ENCODE results near the gene ELOVL5.

ELOVL5 gene

DNA sequence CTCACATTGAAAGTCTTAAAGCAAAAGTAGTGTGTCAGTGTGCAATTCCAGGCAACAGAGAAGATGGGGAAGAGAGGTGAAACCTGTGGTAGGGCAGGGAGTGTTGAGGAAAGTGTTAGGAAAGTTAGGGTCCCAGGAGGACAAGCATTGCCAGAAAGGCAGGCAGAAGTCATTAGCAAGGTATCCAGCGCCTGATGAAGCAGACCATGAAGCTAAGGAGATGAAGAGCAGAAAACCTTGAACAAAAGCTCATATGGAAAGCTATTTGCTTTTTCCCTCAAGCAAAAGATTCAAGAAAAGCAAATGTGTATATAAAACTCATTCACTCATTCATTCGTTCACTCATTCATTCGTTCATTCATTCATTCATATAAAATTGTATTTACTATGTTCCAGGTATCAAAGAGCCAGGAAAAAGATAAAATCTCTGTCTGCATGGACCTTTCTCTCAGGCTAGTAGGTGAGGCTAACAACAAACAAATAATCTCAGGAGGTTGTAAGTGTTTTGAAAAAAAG is 96.5 kb downstream of the ELOVL5 start:
- Histone ChIP-seq H3K27me3 (ENCODE audit: insufficient read depth, poor library complexity, severe bottlenecking) (no peaks in the 10 kb centered on the region), H3K4me3 (replicated peaks; ENCODE audit: insufficient read depth, low read length) (no peak overlapping the region), H3K27ac (replicated peaks) (no peak overlapping the region)
- TF ChIP-seq SPI1 (IDR thresholded peaks at IDR 0.05; ENCODE audit: borderline replicate concordance, low read depth) (no peak), GABPA (IDR thresholded peaks at IDR 0.05; ENCODE audit: low read depth) (no peak), POLR2AphosphoS5 (IDR thresholded peaks at IDR 0.05; ENCODE audit: low read depth) (no peak)
- TF ChIP-seq, protein P1, sequence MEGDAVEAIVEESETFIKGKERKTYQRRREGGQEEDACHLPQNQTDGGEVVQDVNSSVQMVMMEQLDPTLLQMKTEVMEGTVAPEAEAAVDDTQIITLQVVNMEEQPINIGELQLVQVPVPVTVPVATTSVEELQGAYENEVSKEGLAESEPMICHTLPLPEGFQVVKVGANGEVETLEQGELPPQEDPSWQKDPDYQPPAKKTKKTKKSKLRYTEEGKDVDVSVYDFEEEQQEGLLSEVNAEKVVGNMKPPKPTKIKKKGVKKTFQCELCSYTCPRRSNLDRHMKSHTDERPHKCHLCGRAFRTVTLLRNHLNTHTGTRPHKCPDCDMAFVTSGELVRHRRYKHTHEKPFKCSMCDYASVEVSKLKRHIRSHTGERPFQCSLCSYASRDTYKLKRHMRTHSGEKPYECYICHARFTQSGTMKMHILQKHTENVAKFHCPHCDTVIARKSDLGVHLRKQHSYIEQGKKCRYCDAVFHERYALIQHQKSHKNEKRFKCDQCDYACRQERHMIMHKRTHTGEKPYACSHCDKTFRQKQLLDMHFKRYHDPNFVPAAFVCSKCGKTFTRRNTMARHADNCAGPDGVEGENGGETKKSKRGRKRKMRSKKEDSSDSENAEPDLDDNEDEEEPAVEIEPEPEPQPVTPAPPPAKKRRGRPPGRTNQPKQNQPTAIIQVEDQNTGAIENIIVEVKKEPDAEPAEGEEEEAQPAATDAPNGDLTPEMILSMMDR (IDR thresholded peaks at IDR 0.05; ENCODE audit: insufficient read depth, low read length), result no peak
- TF ChIP-seq, protein P2, sequence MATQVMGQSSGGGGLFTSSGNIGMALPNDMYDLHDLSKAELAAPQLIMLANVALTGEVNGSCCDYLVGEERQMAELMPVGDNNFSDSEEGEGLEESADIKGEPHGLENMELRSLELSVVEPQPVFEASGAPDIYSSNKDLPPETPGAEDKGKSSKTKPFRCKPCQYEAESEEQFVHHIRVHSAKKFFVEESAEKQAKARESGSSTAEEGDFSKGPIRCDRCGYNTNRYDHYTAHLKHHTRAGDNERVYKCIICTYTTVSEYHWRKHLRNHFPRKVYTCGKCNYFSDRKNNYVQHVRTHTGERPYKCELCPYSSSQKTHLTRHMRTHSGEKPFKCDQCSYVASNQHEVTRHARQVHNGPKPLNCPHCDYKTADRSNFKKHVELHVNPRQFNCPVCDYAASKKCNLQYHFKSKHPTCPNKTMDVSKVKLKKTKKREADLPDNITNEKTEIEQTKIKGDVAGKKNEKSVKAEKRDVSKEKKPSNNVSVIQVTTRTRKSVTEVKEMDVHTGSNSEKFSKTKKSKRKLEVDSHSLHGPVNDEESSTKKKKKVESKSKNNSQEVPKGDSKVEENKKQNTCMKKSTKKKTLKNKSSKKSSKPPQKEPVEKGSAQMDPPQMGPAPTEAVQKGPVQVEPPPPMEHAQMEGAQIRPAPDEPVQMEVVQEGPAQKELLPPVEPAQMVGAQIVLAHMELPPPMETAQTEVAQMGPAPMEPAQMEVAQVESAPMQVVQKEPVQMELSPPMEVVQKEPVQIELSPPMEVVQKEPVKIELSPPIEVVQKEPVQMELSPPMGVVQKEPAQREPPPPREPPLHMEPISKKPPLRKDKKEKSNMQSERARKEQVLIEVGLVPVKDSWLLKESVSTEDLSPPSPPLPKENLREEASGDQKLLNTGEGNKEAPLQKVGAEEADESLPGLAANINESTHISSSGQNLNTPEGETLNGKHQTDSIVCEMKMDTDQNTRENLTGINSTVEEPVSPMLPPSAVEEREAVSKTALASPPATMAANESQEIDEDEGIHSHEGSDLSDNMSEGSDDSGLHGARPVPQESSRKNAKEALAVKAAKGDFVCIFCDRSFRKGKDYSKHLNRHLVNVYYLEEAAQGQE (IDR thresholded peaks at IDR 0.05; ENCODE audit: insufficient replicate concordance, low read depth), result no peak
- no peak for DNase-seq (ENCODE audit: low read depth in 1 of 2, low spot score in 1 of 2)

DNA sequence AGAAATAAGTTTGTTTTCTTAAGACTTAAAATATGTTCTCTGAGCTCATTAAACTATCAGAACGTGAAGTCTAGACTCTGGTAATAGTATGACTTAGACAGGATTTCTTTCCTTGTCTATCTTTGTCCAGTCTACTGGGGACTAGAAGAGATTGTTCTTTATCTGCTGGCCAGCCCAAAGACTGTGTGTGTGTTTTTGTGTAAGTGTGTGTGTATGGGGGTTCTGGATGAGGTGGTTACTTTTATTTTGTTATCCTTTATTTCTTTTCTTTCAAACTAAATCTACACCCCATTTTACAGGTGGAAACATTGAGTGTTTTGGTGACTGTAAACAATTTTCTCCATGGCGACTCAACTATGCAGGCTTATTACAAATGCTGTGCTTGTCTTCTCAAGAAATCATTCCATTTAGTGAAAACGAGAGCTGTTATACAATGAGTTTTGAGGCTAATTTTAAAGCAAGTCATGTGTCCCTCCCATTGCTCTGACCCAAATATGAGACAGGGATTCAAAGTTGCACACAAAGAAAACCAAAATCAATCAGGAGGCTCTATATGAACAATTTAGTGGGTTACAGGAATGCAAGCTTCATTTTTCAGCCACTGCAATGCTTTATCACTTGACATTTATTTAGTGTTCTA is 97.6 kb downstream of the ELOVL5 start:
- Histone ChIP-seq H3K4me3 (replicated peaks; ENCODE audit: insufficient read depth, low read length) (no peak overlapping the region), H3K27me3 (ENCODE audit: insufficient read depth, poor library complexity, severe bottlenecking) (no peaks in the 10 kb centered on the region), H3K27ac (replicated peaks) (no peak overlapping the region)
- DNase-seq (ENCODE audit: low read depth in 1 of 2, low spot score in 1 of 2), result no peak
- TF ChIP-seq SPI1 (IDR thresholded peaks at IDR 0.05; ENCODE audit: borderline replicate concordance, low read depth), result no peak
- no peak for TF ChIP-seq GABPA (IDR thresholded peaks at IDR 0.05; ENCODE audit: low read depth)

DNA sequence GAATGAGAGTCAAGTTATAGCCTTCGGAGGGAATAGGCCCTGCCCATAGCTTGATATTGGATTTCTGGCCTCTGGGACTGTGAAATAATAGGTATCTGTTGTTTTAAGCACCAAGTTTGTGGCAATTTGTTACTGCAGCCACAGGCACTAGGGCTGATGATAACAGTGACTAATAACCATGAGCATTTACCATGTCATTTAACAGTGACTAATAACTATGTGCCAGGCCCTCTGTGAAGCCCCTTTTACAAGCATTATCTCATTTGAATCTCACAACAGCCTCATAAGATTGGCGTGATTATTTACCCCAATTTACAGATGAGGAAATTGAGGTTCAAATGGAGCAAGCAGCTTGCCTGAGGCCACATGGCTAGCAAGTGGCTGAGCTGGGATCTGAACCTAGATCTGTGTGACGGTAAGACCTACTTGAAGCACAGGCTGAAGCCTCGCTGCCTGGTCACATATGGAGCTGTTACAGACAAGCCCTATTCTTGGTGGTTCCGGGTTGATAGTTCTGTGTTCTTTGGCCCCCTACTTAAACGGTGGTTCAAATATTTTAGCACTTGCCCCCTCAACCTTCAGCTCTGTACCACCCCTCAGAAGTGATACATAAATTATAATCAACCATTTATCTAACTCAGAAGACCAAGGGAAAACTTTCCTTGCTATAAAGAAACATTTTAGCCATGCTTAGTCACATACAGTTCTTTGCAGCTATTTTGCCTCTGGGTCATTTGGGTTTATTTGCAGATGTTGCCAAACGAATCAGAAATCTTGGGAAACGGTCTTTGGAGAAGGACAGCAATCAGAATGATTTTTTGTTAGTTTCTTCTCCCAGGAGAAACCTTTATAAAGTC is 98.3 kb downstream of the ELOVL5 start:
- TF ChIP-seq SPI1 (IDR thresholded peaks at IDR 0.05; ENCODE audit: borderline replicate concordance, low read depth) (no peak), GABPA (IDR thresholded peaks at IDR 0.05; ENCODE audit: low read depth) (no peak), POLR2AphosphoS5 (IDR thresholded peaks at IDR 0.05; ENCODE audit: low read depth) (no peak)
- TF ChIP-seq, protein P1 (IDR thresholded peaks at IDR 0.05; ENCODE audit: insufficient read depth, low read length), result no peak
- TF ChIP-seq, protein P2 (IDR thresholded peaks at IDR 0.05; ENCODE audit: insufficient replicate concordance, low read depth), result no peak
- Histone ChIP-seq H3K4me3 (replicated peaks; ENCODE audit: insufficient read depth, low read length) (no peak overlapping the region), H3K27me3 (ENCODE audit: insufficient read depth, poor library complexity, severe bottlenecking) (no peaks in the 10 kb centered on the region), H3K27ac (replicated peaks) (no peak overlapping the region)
- DNase-seq (ENCODE audit: low read depth in 1 of 2, low spot score in 1 of 2), result no peak

DNA sequence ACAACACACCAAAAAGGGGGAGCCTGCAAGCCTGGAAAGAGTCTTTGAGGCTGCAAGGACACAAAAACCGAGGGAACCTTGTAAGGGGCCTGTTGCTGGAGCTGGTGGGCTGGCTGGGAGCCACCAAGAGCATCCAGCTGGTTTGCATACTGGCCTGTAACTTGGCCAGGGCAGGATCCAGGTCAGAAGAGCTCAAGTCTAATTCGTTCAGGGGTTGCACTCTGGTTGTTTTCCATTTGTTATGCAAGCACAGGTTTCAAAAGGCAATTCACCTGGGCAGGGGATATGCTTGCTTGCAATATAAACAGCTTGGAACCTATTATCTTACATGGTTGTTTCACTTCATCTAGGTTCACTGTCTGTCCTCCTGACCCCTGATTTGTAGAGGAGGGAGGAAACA is 101.8 kb downstream of the ELOVL5 start:
- no peak overlapping the region for H3K27ac ChIP-seq (replicated peaks)
- TF ChIP-seq GABPA (IDR thresholded peaks at IDR 0.05; ENCODE audit: low read depth), result no peak
- TF ChIP-seq, protein P2 (IDR thresholded peaks at IDR 0.05; ENCODE audit: insufficient replicate concordance, low read depth), result no peak
- TF ChIP-seq POLR2AphosphoS5 (IDR thresholded peaks at IDR 0.05; ENCODE audit: low read depth), result no peak
- TF ChIP-seq SPI1 (IDR thresholded peaks at IDR 0.05; ENCODE audit: borderline replicate concordance, low read depth), result no peak
- TF ChIP-seq, protein P1 (IDR thresholded peaks at IDR 0.05; ENCODE audit: insufficient read depth, low read length), result no peak
- H3K4me3 ChIP-seq (replicated peaks; ENCODE audit: insufficient read depth, low read length), result no peak overlapping the region
- no peaks in the 10 kb centered on the region for H3K27me3 ChIP-seq (ENCODE audit: insufficient read depth, poor library complexity, severe bottlenecking)
- DNase-seq (ENCODE audit: low read depth in 1 of 2, low spot score in 1 of 2), result no peak
